HG02885 (cell line): ENCODE measurements around the gene FILIP1L.
"Not testable (repeated sequence)": the region's sequence is repeated elsewhere in the genome, so short reads cannot be mapped to it uniquely, and the experiment has no call there.

Source experiments
- ATAC-seq: cut with Tn5 transposase; IDR thresholded peaks from one replicate; pipeline ENCODE4 v1.9.1; 2021; ENCODE audit warnings: mild to moderate bottlenecking; ENCODE audit not compliant: unreplicated experiment, poor library complexity

Gene FILIP1L

DNA sequence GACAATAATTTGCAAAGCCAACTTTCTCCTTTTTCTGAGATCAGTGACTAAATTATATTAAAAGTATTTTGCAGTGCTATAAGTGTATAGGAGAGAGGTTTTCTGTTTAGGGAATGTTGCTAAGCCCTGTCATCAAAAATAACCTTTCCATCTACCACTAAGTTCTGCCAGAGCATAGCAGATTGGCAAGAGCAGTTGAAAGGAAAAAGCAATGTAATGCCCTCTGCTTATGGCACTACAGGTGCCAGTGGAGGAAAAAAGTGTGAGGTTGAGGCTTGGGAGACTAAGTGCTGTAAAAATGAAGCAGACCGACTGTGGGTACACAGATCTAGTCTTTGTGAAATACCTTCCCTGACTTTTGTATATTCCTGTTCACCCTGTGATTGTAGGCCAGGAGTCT is 11.5 kb downstream of the FILIP1L start:
- ATAC-seq = no peak

DNA sequence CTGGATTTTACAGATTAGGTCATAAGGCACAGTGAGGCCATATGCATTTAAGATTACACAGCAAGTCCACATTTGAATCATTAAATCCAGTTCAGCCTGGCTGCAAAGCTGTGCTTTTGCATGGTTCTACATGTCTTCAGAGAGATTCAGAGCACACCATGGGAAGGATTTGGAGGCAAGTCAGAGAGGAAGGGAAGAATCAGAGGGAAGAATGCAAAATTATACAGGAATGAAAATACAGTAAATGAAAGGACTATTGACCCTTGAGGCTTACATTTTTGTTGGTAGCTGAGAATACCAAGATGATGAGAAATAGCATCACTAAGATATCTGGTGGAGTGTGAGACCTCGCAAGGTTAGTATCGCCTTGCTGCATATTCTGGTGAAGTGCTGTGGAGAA is 13.9 kb downstream of the FILIP1L start:
- no peak for ATAC-seq

- ATAC-seq = no peak
Measured at GRCh38 chr3:100099621-100100020, 14.7 kb downstream of the FILIP1L start.

DNA sequence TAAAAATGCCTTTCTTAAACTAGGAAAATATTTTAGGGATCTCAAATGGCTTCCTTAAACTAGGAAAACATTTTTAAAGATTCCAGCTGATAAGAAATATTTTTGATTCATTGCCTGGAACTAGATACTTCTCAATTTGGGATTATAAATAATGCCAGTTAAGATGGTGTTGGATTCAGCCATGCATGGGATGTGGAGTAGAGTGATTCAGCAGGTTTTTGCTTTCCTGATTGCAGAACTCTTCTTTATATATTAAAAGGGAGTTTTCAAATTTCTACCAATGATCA is 15.6 kb downstream of the FILIP1L start:
- no peak for ATAC-seq

DNA sequence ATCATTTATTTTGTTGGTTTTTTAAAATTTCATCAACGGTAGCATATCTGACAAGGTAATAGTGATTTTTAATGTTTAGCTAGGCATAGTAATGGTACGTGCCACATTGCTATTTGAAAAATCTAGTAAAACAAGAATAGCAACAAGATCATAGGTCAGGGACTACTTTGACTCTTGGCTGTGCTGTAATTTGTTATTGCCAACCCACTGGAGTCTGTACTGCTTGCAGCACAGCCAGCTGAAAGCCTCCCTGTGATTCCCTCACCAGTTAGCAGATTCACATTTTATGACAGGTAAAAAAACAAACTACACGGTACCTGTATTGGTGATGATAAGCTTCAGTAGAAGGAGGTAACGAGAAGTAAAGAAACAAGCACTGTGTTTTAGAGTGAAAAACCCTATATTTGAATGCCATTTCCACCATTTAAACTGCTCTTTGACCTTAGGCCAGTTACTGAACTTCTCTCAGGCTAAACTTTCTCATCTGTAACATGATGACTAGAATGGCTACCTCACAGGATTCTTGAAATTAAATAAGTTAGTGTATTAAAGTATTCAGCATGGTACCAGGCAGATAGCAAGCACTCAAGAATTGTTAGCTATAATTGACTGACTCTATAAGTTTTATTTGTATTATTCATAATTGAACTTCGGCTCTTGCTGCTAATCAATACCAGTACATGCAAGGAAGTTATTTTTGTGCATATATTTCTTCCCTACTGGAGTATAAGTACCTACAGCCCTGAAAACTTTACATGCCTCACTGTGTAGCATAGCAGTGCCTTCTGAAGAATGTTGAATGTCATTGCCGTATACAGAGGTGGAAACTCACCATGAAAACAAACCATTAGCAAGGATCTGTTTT is 16.1 kb downstream of the FILIP1L start:
- ATAC-seq = no peak

DNA sequence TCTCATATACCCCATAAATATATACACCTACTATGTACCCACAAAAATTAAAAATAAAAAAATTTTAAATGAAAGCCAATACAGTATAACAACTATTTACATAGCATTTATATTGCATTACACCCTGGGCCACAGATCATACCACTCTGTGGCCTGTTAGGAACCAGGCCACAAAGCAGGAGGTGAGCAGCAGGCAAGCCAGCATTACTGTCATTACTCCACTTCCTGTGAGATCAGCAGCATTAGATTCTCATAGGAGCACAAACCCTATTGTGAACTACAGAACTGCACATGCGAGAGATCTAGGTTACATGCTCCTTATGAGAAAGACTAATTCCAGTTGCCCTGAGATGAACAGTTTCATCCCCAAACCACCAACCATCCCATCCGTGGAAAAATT is 17.4 kb downstream of the FILIP1L start:
- no peak for ATAC-seq

DNA sequence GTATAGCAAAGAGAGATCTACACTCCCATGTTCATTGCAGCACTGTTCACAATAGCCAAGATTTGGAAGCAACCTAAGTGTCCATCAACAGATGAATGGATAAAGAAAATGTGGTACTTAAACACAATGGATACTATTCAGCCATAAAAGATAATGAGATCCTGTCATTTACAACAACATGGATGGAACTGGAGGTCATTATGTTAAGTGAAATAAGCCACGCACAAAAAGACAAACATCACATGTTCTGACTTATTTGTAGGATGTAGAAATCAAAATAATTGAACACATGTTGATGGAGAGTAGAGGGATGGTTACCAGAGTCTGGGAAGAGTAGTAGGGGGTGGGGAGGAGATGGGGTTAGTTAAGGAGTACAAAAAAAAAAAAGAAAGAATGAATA is 18.0 kb downstream of the FILIP1L start:
- ATAC-seq = not testable (repeated sequence)

DNA sequence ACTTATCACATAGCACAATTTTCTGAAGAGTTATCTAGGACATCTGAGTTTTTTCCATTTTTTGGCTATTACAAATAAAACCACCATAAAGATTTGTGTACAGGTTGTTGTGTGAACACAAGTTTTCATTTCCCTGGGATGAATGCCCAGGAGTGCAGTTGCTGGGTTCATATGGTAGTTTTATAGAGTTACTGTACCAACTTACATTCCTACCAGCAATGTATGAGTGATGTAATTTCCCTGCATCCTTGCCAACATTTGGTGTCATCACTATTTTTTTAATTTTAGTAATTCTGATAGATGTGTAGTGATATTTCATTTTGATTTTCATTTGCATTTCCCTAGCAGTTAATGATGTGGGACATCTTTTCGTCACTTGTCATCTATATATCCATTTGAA is 20.5 kb downstream of the FILIP1L start:
- ATAC-seq = no peak

DNA sequence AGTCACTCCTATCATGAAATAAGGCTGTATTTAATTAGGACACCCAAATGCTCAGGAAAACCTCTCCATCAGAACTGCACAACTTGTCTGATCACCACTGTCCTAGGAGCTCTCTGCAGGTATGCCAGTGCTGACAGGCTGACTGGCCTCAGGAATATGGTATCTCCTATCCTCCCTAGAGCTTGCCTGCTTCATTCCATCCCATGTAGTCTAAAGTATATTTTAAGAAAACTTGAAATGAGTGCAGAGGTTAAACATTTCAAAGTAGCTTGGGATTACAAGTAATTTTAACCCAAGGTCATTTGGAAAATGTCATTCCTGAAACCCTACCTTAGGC is 23.7 kb downstream of the FILIP1L start:
- peak; percentile 3 for ATAC-seq

GRCh38 chr3:100089812-100090668 is 24.3 kb downstream of the FILIP1L start:
- peak; percentile 77 for ATAC-seq

GRCh38 chr3:100088735-100089368 is 25.4 kb downstream of the FILIP1L start:
- no peak for ATAC-seq

- ATAC-seq = peak; percentile 94
Measured at GRCh38 chr3:100087198-100087597, 27.1 kb downstream of the FILIP1L start.

GRCh38 chr3:100086401-100086800 is 27.9 kb downstream of the FILIP1L start:
- ATAC-seq = no peak

- no peak for ATAC-seq
Measured at GRCh38 chr3:100084100-100084806, 30.0 kb downstream of the FILIP1L start.

DNA sequence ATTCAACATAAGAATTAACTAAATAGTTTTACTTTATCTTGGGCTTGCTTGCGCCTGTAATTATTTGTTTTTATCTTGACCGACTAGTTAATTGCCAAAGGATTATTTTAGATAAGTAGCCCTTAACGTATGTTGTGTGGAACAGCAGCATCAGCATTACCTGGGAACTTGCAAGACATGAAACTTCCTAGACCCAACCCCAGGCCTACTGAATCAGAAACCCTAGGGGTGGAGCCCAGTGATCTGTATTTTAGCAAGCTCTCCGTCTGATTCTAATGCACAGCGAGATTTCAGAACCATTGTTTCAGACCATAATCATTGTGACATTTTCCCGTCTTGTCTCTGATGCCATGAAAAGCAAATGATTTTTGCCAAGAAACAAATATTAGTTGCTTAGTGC is 31.1 kb downstream of the FILIP1L start:
- ATAC-seq = no peak

GRCh38 chr3:100082714-100083113 is 31.6 kb downstream of the FILIP1L start:
- ATAC-seq = no peak

- ATAC-seq = no peak
Measured at GRCh38 chr3:100081986-100082692, 32.2 kb downstream of the FILIP1L start.

- ATAC-seq = no peak
Measured at GRCh38 chr3:100081311-100081710, 33.0 kb downstream of the FILIP1L start.

GRCh38 chr3:100080573-100080972 is 33.7 kb downstream of the FILIP1L start:
- ATAC-seq = no peak

- no peak for ATAC-seq
Measured at GRCh38 chr3:100079328-100079727, 35.0 kb downstream of the FILIP1L start.
